Measurements from ENCODE around the gene ZNF276. TPM values are rescaled to one million over a fixed set of nuclear protein-coding genes. Genes with fewer than 3 reads are reported as not detected.
"Not testable (repeated sequence)": the region's sequence is repeated elsewhere in the genome, so short reads cannot be mapped to it uniquely, and the experiment has no call there.

Gene ZNF276
- total RNA-seq, 1 donor from 2014 or later: 42.2 TPM

GRCh38 chr16:89691231-89691985 is 29.9 kb upstream of the ZNF276 start:
- Mint-ChIP-seq H3K27ac (no peak overlapping the region), H3K4me3 (no peak overlapping the region), H3K27me3 (ENCODE audit: low read depth) (no peaks in the 10 kb centered on the region), H3K36me3 (peaks cover 11% of the 10 kb centered on the region), H3K9me3 (no peaks in the 10 kb centered on the region), H3K4me1 (peaks cover 10% of the 10 kb centered on the region)
- no peak for DNase-seq (ENCODE audit: low spot score in 2 of 2, unreplicated experiment in 2 of 2)
- no peak for TF ChIP-seq CTCF (IDR thresholded peaks at IDR 0.05; ENCODE audit: unreplicated experiment)

- Mint-ChIP-seq H3K27me3 (ENCODE audit: low read depth) (no peaks in the 10 kb centered on the region), H3K36me3 (peaks cover 11% of the 10 kb centered on the region), H3K4me1 (peaks cover 8% of the 10 kb centered on the region), H3K4me3 (no peak overlapping the region), H3K9me3 (no peaks in the 10 kb centered on the region), H3K27ac (no peak overlapping the region)
- no peak for TF ChIP-seq CTCF (IDR thresholded peaks at IDR 0.05; ENCODE audit: unreplicated experiment)
- DNase-seq (ENCODE audit: low spot score in 2 of 2, unreplicated experiment in 2 of 2): no peak
Measured at GRCh38 chr16:89691986-89692569, 29.3 kb upstream of the ZNF276 start.

- Mint-ChIP-seq H3K36me3 (peaks cover 11% of the 10 kb centered on the region), H3K4me3 (no peak overlapping the region), H3K27me3 (ENCODE audit: low read depth) (no peaks in the 10 kb centered on the region), H3K9me3 (no peaks in the 10 kb centered on the region), H3K4me1 (no peaks in the 10 kb centered on the region), H3K27ac (no peak overlapping the region)
- TF ChIP-seq CTCF (IDR thresholded peaks at IDR 0.05; ENCODE audit: unreplicated experiment): no peak
- no peak for DNase-seq (ENCODE audit: low spot score in 2 of 2, unreplicated experiment in 2 of 2)
Measured at GRCh38 chr16:89693289-89693731, 28.0 kb upstream of the ZNF276 start.

- H3K4me3 Mint-ChIP-seq: no peak overlapping the region
- peaks cover 11% of the 10 kb centered on the region for H3K36me3 Mint-ChIP-seq
Measured at GRCh38 chr16:89693931-89694783, 27.2 kb upstream of the ZNF276 start.

GRCh38 chr16:89694784-89695085 is 26.6 kb upstream of the ZNF276 start:
- not testable (repeated sequence) for H3K27ac Mint-ChIP-seq; DNase-seq (ENCODE audit: low spot score in 2 of 2, unreplicated experiment in 2 of 2); H3K4me3 Mint-ChIP-seq; H3K4me1 Mint-ChIP-seq; H3K9me3 Mint-ChIP-seq; H3K27me3 Mint-ChIP-seq (ENCODE audit: low read depth)
- H3K36me3 Mint-ChIP-seq: peaks cover 11% of the 10 kb centered on the region

More at GRCh38 chr16:89693931-89694783, 27.2 kb upstream of the ZNF276 start:
- no peak overlapping the region for H3K27ac Mint-ChIP-seq
- no peaks in the 10 kb centered on the region for H3K27me3 Mint-ChIP-seq (ENCODE audit: low read depth)
- TF ChIP-seq CTCF (IDR thresholded peaks at IDR 0.05; ENCODE audit: unreplicated experiment): no peak
- no peak for DNase-seq (ENCODE audit: low spot score in 2 of 2, unreplicated experiment in 2 of 2)
- no peaks in the 10 kb centered on the region for H3K4me1 Mint-ChIP-seq
- H3K9me3 Mint-ChIP-seq: no peaks in the 10 kb centered on the region

All from mesothelial cell of epicardium (in vitro differentiated cells).